Fibroblast of lung (primary cell): ENCODE results near the gene ZNF474. TPM values are rescaled to one million over a fixed set of nuclear protein-coding genes. Genes with fewer than 3 reads are reported as not detected.

ENCODE experiments used
- DNase-seq, 2 donors: peaks; one replicate each; pipeline versions ENCODE4 v3.0.0 to v3.0.0-alpha.2; 2010; ENCODE audit warnings: low read depth in 2 of 2
- H2AFZ ChIP-seq: 2 replicates; pipeline ENCODE4 v1.5.1; 2012; ENCODE audit warnings: low read length, control low read depth, inconsistent platforms
- H3K27ac ChIP-seq: 2 replicates; pipeline ENCODE4 v1.5.1; 2011; ENCODE audit warnings: low read length, control low read depth; ENCODE audit not compliant: insufficient read depth
- H3K27me3 ChIP-seq: 2 replicates; pipeline ENCODE4 v1.5.1; 2011; ENCODE audit warnings: mild to moderate bottlenecking, low read length; ENCODE audit not compliant: control insufficient read depth, insufficient read depth
- H3K36me3 ChIP-seq: 2 replicates; pipeline ENCODE4 v1.5.1; 2011; ENCODE audit warnings: low read length; ENCODE audit not compliant: control insufficient read depth, insufficient read depth
- H3K4me1 ChIP-seq: 2 replicates; pipeline ENCODE4 v1.5.1; 2011; ENCODE audit warnings: low read length; ENCODE audit not compliant: control insufficient read depth, insufficient read depth; ENCODE audit errors: extremely low read depth
- H3K4me2 ChIP-seq: 2 replicates; pipeline ENCODE4 v1.5.1; 2011; ENCODE audit warnings: low read length, control low read depth; ENCODE audit not compliant: insufficient read depth; ENCODE audit errors: extremely low read depth
- H3K4me3 ChIP-seq, 4 experiments: fragments of 200-600 bp in 1 of 4; sonication (generic) in 1 of 4; replicated peaks in 1 of 4; 2 replicates each; pipeline ENCODE4 v1.5.1; 2011 to 2016; ENCODE audit warnings: low read length in 4 of 4, low read depth in 3 of 4, mild to moderate bottlenecking in 3 of 4, control low read depth in 2 of 4, inconsistent platforms in 1 of 4, mixed read lengths in 1 of 4; ENCODE audit not compliant: insufficient read depth in 1 of 4; ENCODE audit errors: control extremely low read depth in 1 of 4
- H3K79me2 ChIP-seq: 2 replicates; pipeline ENCODE4 v1.5.1; 2012; ENCODE audit warnings: mild to moderate bottlenecking, low read length, inconsistent platforms; ENCODE audit not compliant: control insufficient read depth, insufficient read depth
- H3K9ac ChIP-seq: 2 replicates; pipeline ENCODE4 v1.5.1; 2011; ENCODE audit warnings: mild to moderate bottlenecking, low read length, control low read depth; ENCODE audit not compliant: insufficient read depth
- H3K9me3 ChIP-seq: 2 replicates; pipeline ENCODE4 v1.5.1; 2012; ENCODE audit warnings: low read depth, low read length; ENCODE audit not compliant: control insufficient read depth, insufficient read depth
- H4K20me1 ChIP-seq: 2 replicates; pipeline ENCODE4 v1.5.1; 2011; ENCODE audit warnings: low read length; ENCODE audit not compliant: control insufficient read depth, insufficient read depth; ENCODE audit errors: extremely low read depth
- EZH2 ChIP-seq: IDR thresholded peaks from 2 replicates; pipeline ENCODE4 v1.5.1; 2012; ENCODE audit warnings: low read length, control low read depth, mild to moderate bottlenecking; ENCODE audit errors: missing control alignments
- polyA plus RNA-seq, 2 donors: library from polyadenylated mRNA; depleted of rRNA in 1 of 2; stranded (reverse) in 1 of 2; unstranded in 1 of 2; fragments of >200 nt; gene quantifications; 2 replicates each; pipeline ENCODE4 v1.2.1, GENCODE V29; 2011 to 2012; ENCODE audit warnings: missing spikeins in 1 of 2
- total RNA-seq: library from RNA; depleted of rRNA; stranded (reverse); fragments of >200 nt; gene quantifications from 2 replicates; pipeline ENCODE4 v1.2.1, GENCODE V29; 2014
- TF ChIP-seq, protein P1 (sequence below), 2 donors: IDR thresholded peaks in 1 of 2; conservative IDR thresholded peaks in 1 of 2; 1 replicate in 1 of 2; 2 replicates in 1 of 2; pipeline ENCODE4 v1.5.1; 2011 to 2012; ENCODE audit warnings: low read length in 2 of 2, control low read depth in 1 of 2, inconsistent platforms in 1 of 2, low read depth in 1 of 2, mild to moderate bottlenecking in 1 of 2

ZNF474 gene
- total and polyA plus RNA-seq, 2 donors (not counting 1 experiment from before 2014, with no cell fraction given) = 0.17 to 0.20 TPM

DNA sequence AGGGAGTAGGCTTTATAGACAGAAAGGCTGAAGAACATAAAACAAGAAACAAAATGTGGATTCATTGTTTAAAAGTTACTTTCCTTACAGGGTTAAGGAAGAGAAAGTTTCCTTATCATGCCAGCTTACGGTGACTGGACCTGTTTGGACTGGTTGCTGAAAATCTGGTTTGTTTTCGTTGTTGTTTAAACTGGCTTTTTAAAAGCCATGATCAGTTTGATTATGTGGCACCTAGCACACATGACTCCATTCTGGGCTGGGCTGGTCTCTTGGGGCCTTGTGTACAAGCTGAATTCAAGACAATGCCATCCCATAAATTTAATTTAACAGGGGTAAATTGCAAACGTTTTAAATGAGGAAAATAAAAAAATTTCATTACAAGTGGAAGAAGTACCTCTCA lies 18.4 kb upstream of the ZNF474 start:
- Histone ChIP-seq H4K20me1 (no peaks in the 10 kb centered on the region), H3K9ac (no peak overlapping the region), H3K9me3 (no peaks in the 10 kb centered on the region), H3K27me3 (no peaks in the 10 kb centered on the region), H3K4me3 (no peak overlapping the region), H3K4me2 (no peak overlapping the region), H3K36me3 (no peaks in the 10 kb centered on the region), H3K27ac (no peak overlapping the region), H2AFZ (no peak overlapping the region), H3K4me1 (no peaks in the 10 kb centered on the region), H3K79me2 (no peaks in the 10 kb centered on the region)
- TF ChIP-seq, protein P1, sequence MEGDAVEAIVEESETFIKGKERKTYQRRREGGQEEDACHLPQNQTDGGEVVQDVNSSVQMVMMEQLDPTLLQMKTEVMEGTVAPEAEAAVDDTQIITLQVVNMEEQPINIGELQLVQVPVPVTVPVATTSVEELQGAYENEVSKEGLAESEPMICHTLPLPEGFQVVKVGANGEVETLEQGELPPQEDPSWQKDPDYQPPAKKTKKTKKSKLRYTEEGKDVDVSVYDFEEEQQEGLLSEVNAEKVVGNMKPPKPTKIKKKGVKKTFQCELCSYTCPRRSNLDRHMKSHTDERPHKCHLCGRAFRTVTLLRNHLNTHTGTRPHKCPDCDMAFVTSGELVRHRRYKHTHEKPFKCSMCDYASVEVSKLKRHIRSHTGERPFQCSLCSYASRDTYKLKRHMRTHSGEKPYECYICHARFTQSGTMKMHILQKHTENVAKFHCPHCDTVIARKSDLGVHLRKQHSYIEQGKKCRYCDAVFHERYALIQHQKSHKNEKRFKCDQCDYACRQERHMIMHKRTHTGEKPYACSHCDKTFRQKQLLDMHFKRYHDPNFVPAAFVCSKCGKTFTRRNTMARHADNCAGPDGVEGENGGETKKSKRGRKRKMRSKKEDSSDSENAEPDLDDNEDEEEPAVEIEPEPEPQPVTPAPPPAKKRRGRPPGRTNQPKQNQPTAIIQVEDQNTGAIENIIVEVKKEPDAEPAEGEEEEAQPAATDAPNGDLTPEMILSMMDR (conservative IDR thresholded peaks at IDR 0.05 in 1 of 2, IDR thresholded peaks at IDR 0.05 in 1 of 2; ENCODE audit: low read depth in 1 of 2, low read length in 2 of 2) = no peak
- TF ChIP-seq EZH2 = no peak
- no peak for DNase-seq

DNA sequence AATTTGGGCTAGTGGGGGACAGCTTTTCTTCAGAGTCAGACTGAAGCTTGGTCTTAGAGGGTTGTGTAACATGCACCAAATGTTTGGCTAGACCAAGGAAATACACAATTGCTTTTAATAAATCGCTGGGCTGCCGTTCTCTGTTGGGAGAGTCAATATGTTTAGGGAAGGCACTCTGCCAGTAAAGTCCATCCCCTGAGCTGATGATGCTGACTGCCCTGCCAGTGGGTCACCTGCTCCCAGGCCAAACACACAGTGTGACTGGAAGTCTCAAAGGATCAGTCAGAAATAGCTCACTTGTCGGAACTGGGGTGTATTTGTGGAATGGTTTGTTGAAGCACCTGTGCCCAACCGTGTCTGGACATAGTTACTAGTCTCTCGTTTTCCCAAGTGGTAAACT lies 17.9 kb upstream of the ZNF474 start:
- H4K20me1 ChIP-seq = no peaks in the 10 kb centered on the region
- no peak overlapping the region for H3K4me3 ChIP-seq
- H3K27ac ChIP-seq = no peak overlapping the region
- DNase-seq = no peak
- TF ChIP-seq, protein P1 (conservative IDR thresholded peaks at IDR 0.05 in 1 of 2, IDR thresholded peaks at IDR 0.05 in 1 of 2; ENCODE audit: low read depth in 1 of 2, low read length in 2 of 2) = no peak
- no peak for TF ChIP-seq EZH2
- H2AFZ ChIP-seq = no peak overlapping the region
- H3K27me3 ChIP-seq = no peaks in the 10 kb centered on the region
- no peaks in the 10 kb centered on the region for H3K4me1 ChIP-seq
- no peaks in the 10 kb centered on the region for H3K9me3 ChIP-seq
- H3K9ac ChIP-seq = no peak overlapping the region
- H3K79me2 ChIP-seq = no peaks in the 10 kb centered on the region
- H3K4me2 ChIP-seq = no peak overlapping the region
- no peaks in the 10 kb centered on the region for H3K36me3 ChIP-seq

DNA sequence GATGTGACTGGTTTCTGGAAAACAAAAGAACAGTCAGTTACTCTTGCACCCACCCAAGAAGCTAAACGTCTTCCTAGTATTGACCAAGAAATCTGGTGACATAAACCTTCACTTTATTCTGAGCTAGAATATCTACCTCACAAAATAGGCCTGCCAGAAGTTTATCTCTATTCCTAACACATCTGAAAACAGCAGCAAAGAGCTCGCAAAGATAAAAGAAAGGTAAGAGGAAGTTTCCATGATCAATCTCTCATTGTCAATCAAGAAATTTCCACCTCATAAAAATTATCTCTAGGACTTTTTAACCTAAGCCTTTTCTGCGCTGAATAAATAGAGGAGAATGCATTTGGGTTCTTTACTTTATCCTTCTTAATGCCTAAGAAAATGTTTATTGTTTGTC lies 17.3 kb upstream of the ZNF474 start:
- Histone ChIP-seq H3K27me3 (no peaks in the 10 kb centered on the region), H3K4me3 (no peak overlapping the region), H3K27ac (no peak overlapping the region), H3K9me3 (no peaks in the 10 kb centered on the region), H3K4me1 (no peaks in the 10 kb centered on the region), H3K79me2 (no peaks in the 10 kb centered on the region), H3K9ac (no peak overlapping the region), H4K20me1 (no peaks in the 10 kb centered on the region), H3K36me3 (no peaks in the 10 kb centered on the region), H2AFZ (no peak overlapping the region), H3K4me2 (no peak overlapping the region)
- no peak for DNase-seq
- TF ChIP-seq EZH2 = no peak
- TF ChIP-seq, protein P1 (conservative IDR thresholded peaks at IDR 0.05 in 1 of 2, IDR thresholded peaks at IDR 0.05 in 1 of 2; ENCODE audit: low read depth in 1 of 2, low read length in 2 of 2) = no peak
